GM18867 (cell line): Measurements from ENCODE around the gene CLASP1.

ENCODE experiments used
- ATAC-seq: cut with Tn5 transposase; IDR thresholded peaks from one replicate; pipeline ENCODE4 v1.9.1; 2021; ENCODE audit warnings: mild to moderate bottlenecking, moderate library complexity; ENCODE audit not compliant: unreplicated experiment

The CLASP1 gene

GRCh38 chr2:121295911-121296650 is 353.2 kb downstream of the CLASP1 start:
- no peak for ATAC-seq

DNA sequence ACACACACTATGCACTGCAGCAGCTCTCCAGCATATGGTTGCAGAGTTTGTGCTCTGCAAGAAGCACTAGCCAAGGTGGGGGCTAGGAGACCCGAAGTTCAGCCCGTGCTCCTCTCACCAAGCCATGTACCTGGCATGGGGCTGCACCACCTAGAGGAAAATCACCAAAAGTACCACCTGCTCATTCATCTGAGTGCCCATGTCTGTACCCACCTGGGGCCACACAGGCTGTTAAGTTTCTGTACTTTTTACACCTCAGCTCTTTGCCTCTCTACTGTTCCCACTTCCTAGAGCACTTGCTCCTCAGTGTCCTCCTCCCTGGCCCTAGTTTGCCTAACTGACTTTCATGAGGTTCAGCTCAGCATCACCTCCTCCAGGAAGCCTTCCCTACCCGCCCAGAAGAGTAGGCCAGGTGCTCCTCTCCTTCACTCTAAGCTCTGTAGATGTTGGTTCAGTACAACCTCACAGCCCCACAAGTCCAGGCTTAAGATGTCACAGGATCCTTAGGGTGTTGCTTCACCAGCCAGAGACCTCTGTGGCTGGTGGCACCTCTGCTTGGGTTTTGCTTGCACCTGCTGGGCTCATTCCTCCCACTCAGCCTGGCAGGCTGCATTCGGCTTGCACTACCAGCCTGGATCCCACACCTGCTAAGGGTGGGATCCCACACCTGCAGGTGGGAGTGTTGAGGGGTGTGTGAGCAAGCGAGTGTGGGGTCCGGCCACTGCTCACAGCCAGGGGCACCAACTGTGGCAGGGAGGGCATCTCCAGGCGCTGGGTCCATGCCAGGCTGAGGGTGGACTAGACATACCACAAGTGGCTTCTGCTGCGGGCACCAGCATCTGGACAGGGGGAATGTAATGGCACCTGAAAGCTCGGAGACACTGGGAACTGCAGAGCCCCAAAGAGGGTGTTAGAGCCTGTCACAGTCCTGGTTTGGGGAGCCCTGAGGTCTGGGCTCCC is 354.1 kb downstream of the CLASP1 start:
- no peak for ATAC-seq

GRCh38 chr2:121293450-121294325 is 355.6 kb downstream of the CLASP1 start:
- ATAC-seq = no peak

GRCh38 chr2:121291251-121291580 is 358.0 kb downstream of the CLASP1 start:
- no peak for ATAC-seq

DNA sequence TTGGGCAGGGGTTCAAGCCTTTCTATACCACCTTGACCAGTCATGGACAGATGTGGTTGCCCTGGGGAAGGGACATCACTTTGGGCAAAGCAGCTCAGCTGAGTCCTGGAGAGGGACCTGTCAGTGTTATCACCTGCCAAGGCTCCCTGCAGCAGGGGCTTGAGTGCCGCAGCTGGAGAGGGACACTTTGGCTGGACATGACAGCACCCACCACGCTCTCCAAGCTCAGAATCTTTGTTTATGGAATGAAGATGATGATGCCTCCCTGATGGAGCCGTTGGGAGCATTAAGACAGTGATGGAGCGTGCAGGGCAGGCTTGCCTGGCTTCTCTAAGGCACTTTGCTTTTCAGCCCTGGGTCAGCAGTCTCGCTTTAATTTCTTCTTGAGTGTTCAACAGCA is 360.0 kb downstream of the CLASP1 start:
- no peak for ATAC-seq

DNA sequence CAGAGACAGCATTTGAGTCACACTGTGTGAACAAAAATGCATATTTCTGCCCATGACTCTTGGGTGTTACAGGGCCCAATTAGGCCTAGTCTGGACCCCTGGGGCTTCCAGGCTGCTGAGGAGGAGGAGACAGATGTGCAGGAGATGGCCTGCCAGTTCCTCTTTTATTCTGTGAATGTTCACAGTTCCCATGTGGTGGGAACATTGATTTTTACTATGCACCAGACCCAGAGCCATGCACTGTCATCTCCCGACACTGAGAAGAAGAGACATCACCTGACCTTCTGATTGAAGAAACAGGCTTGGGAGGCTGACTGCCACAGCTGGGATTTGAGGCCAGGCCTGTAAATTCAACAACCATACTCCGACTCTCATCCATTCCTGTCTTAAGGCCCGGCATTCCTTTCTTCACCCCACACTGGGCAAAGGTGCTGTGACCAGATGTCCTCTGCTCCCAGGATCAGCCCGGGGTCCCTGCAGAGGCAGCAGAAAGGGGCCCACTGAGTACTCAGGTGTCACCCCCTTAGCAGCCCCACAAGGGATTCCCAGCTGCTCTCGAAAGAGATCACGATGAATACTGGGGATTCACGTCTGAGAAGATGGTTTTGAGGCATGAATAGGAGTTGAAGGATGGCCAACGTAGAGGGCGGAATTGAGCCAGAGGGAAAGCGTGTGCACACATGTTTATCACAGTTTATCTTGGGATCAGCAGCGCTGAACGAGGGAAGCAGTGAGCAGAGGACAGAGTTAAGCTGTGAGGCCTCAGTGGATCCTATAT is 360.6 kb downstream of the CLASP1 start:
- ATAC-seq = no peak

DNA sequence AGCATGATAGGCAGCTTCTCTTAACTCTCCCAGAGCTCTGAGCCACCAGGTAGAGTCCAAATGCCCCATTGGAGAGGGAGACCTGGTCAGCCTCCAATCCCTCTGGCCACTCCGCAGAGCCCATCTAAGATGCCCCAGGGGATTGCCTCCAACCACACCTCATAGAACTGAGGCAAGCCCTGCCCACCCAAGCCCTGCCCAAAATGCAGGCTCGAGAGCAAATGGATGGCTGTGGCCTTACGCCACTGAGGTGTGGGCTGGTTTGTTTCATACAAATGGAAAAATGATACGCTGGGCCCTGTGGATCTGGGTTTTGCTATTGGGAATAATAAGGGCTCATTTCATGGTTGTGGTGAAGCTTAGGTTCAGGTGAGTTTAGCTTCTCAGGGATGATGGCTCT is 361.3 kb downstream of the CLASP1 start:
- no peak for ATAC-seq
